ENCODE measurements around the gene PARVB.
"Not testable (repeated sequence)": the region's sequence is repeated elsewhere in the genome, so short reads cannot be mapped to it uniquely, and the experiment has no call there.

Gene PARVB

GRCh38 chr22:44047891-44048301 is 23.8 kb downstream of the PARVB start:
- Histone ChIP-seq H3K27me3 (ENCODE audit: low read depth, low read length) (no peaks in the 10 kb centered on the region), H3K4me3 (ENCODE audit: low read depth in 1 of 2, low read length in 2 of 2) (no peak overlapping the region), H3K36me3 (ENCODE audit: control insufficient read depth in 1 of 2, insufficient read depth in 2 of 2, low read length in 2 of 2) (no peaks in the 10 kb centered on the region), H3K9me3 (ENCODE audit: control insufficient read depth in 1 of 2, low read length in 2 of 2) (no peaks in the 10 kb centered on the region), H3K4me1 (ENCODE audit: control insufficient read depth in 1 of 2, insufficient read depth in 2 of 2, low read length in 2 of 2) (no peaks in the 10 kb centered on the region), H3K27ac (ENCODE audit: low read length) (no peak overlapping the region)

- Histone ChIP-seq H3K4me3 (ENCODE audit: low read depth in 1 of 2, low read length in 2 of 2) (no peak overlapping the region), H3K9me3 (ENCODE audit: control insufficient read depth in 1 of 2, low read length in 2 of 2) (no peaks in the 10 kb centered on the region), H3K4me1 (ENCODE audit: control insufficient read depth in 1 of 2, insufficient read depth in 2 of 2, low read length in 2 of 2) (no peaks in the 10 kb centered on the region), H3K36me3 (ENCODE audit: control insufficient read depth in 1 of 2, insufficient read depth in 2 of 2, low read length in 2 of 2) (no peaks in the 10 kb centered on the region), H3K27ac (ENCODE audit: low read length) (no peak overlapping the region), H3K27me3 (ENCODE audit: low read depth, low read length) (no peaks in the 10 kb centered on the region)
Observed at GRCh38 chr22:44049486-44050231, 25.6 kb downstream of the PARVB start.

- Histone ChIP-seq H3K4me3 (ENCODE audit: low read depth in 1 of 2, low read length in 2 of 2) (no peak overlapping the region), H3K9me3 (ENCODE audit: control insufficient read depth in 1 of 2, low read length in 2 of 2) (no peaks in the 10 kb centered on the region), H3K4me1 (ENCODE audit: control insufficient read depth in 1 of 2, insufficient read depth in 2 of 2, low read length in 2 of 2) (no peaks in the 10 kb centered on the region), H3K27me3 (ENCODE audit: low read depth, low read length) (no peaks in the 10 kb centered on the region), H3K27ac (ENCODE audit: low read length) (no peak overlapping the region), H3K36me3 (ENCODE audit: control insufficient read depth in 1 of 2, insufficient read depth in 2 of 2, low read length in 2 of 2) (no peaks in the 10 kb centered on the region)
Observed at GRCh38 chr22:44050766-44051355, 26.8 kb downstream of the PARVB start.

GRCh38 chr22:44051358-44051757 is 27.3 kb downstream of the PARVB start:
- Histone ChIP-seq H3K4me1 (ENCODE audit: control insufficient read depth in 1 of 2, insufficient read depth in 2 of 2, low read length in 2 of 2) (no peaks in the 10 kb centered on the region), H3K27ac (ENCODE audit: low read length) (no peak overlapping the region), H3K36me3 (ENCODE audit: control insufficient read depth in 1 of 2, insufficient read depth in 2 of 2, low read length in 2 of 2) (no peaks in the 10 kb centered on the region), H3K9me3 (ENCODE audit: control insufficient read depth in 1 of 2, low read length in 2 of 2) (no peaks in the 10 kb centered on the region), H3K4me3 (ENCODE audit: low read depth in 1 of 2, low read length in 2 of 2) (no peak overlapping the region), H3K27me3 (ENCODE audit: low read depth, low read length) (no peaks in the 10 kb centered on the region)

- H3K9me3 ChIP-seq (ENCODE audit: control insufficient read depth in 1 of 2, low read length in 2 of 2): no peaks in the 10 kb centered on the region
- H3K27ac ChIP-seq (ENCODE audit: low read length): no peak overlapping the region
- H3K4me3 ChIP-seq (ENCODE audit: low read depth in 1 of 2, low read length in 2 of 2): no peak overlapping the region
- H3K36me3 ChIP-seq (ENCODE audit: control insufficient read depth in 1 of 2, insufficient read depth in 2 of 2, low read length in 2 of 2): no peaks in the 10 kb centered on the region
- H3K4me1 ChIP-seq (ENCODE audit: control insufficient read depth in 1 of 2, insufficient read depth in 2 of 2, low read length in 2 of 2): no peaks in the 10 kb centered on the region
- no peaks in the 10 kb centered on the region for H3K27me3 ChIP-seq (ENCODE audit: low read depth, low read length)
Observed at GRCh38 chr22:44051961-44052360, 27.9 kb downstream of the PARVB start.

DNA sequence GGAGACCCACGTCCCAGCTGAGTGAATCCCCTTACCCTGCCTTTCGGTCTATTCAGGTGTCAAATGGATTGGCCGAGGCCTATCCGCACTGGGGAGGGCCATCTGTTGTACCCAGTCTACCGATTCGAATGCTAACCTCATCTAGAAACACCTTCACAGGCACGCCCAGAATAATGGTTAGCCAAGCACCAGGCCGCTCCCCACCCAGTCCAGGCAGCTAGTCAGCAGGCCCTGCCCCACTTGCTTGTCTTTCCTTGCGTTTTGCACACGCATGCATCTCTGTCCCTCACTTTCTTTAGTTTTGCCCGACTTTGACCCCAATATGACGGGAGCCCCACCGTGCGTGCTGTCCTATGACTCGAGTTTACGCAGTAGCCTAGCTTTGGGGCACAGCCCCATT is 31.7 kb downstream of the PARVB start:
- Histone ChIP-seq H3K9me3 (ENCODE audit: control insufficient read depth in 1 of 2, low read length in 2 of 2) (no peaks in the 10 kb centered on the region), H3K36me3 (ENCODE audit: control insufficient read depth in 1 of 2, insufficient read depth in 2 of 2, low read length in 2 of 2) (no peaks in the 10 kb centered on the region), H3K27me3 (ENCODE audit: low read depth, low read length) (no peaks in the 10 kb centered on the region), H3K4me3 (ENCODE audit: low read depth in 1 of 2, low read length in 2 of 2) (no peak overlapping the region), H3K4me1 (ENCODE audit: control insufficient read depth in 1 of 2, insufficient read depth in 2 of 2, low read length in 2 of 2) (peaks cover 0 to 14% of the 10 kb centered on the region in 2 donors), H3K27ac (ENCODE audit: low read length) (no peak overlapping the region)

DNA sequence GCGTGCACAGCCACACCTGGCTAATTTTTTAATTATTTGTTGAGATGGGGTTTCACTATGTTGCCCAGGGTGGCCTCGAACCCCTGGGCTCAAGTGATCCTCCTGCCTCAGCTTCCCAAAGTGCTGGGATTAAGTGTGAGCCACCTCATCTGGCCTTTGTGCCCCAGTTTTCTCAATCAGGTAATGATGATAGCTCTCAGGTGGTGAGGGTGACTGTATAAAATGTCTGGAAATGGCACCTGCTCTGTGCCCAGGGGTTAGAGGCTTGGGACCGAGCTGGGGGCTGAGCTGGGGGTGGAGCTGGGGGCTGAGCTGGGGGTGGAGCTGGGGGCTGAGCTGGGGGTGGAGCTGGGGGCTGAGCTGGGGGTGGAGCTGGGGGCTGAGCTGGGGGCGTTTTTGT is 32.5 kb downstream of the PARVB start:
- not testable (repeated sequence) for H3K4me3 ChIP-seq (ENCODE audit: low read depth in 1 of 2, low read length in 2 of 2); H3K9me3 ChIP-seq (ENCODE audit: control insufficient read depth in 1 of 2, low read length in 2 of 2); H3K27ac ChIP-seq (ENCODE audit: low read length); H3K27me3 ChIP-seq (ENCODE audit: low read depth, low read length); H3K36me3 ChIP-seq (ENCODE audit: control insufficient read depth in 1 of 2, insufficient read depth in 2 of 2, low read length in 2 of 2)
- peaks cover 0 to 14% of the 10 kb centered on the region in 2 donors for H3K4me1 ChIP-seq (ENCODE audit: control insufficient read depth in 1 of 2, insufficient read depth in 2 of 2, low read length in 2 of 2)

DNA sequence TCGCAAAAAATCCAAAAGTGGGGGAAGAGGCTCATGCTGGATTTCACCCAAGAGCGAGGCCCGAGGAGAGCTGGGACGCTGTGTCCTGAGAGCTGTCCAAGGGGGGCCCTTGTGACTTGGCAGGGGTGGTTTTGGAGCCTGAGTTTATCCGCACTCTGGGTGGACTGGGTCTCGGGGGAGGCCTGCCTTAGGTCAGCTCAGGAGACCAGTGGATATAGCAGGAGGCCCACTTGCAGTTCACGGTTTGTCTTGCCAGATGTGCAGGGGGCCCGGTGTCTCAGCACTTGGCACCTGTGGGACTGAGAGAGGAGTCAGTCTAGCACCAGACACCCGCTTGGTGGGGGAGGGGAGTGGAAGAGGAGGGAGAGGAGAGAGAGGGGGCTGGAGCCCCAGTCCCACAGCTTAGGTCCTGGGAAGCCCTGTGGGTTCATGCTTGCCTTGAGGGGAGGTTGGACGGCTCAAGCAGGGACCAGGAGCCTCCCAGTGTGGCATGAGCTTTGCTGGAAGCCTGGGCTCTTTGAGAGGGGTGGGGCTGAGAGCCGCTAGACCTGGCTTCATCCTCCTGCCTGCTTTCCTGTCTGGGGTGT is 33.4 kb downstream of the PARVB start:
- no peaks in the 10 kb centered on the region for H3K9me3 ChIP-seq (ENCODE audit: control insufficient read depth in 1 of 2, low read length in 2 of 2)
- H3K27ac ChIP-seq (ENCODE audit: low read length): no peak overlapping the region
- peaks cover 0 to 14% of the 10 kb centered on the region in 2 donors for H3K4me1 ChIP-seq (ENCODE audit: control insufficient read depth in 1 of 2, insufficient read depth in 2 of 2, low read length in 2 of 2)
- H3K4me3 ChIP-seq (ENCODE audit: low read depth in 1 of 2, low read length in 2 of 2): no peak overlapping the region
- no peaks in the 10 kb centered on the region for H3K27me3 ChIP-seq (ENCODE audit: low read depth, low read length)
- no peaks in the 10 kb centered on the region for H3K36me3 ChIP-seq (ENCODE audit: control insufficient read depth in 1 of 2, insufficient read depth in 2 of 2, low read length in 2 of 2)

- no peaks in the 10 kb centered on the region for H3K9me3 ChIP-seq (ENCODE audit: control insufficient read depth in 1 of 2, low read length in 2 of 2)
Observed at GRCh38 chr22:44063462-44064371, 39.6 kb downstream of the PARVB start.

GRCh38 chr22:44067033-44067432 is 42.9 kb downstream of the PARVB start:
- no peak overlapping the region for H3K4me3 ChIP-seq (ENCODE audit: low read depth in 1 of 2, low read length in 2 of 2)
- no peaks in the 10 kb centered on the region for H3K27me3 ChIP-seq (ENCODE audit: low read depth, low read length)
- no peak overlapping the region for H3K27ac ChIP-seq (ENCODE audit: low read length)
- no peaks in the 10 kb centered on the region for H3K36me3 ChIP-seq (ENCODE audit: control insufficient read depth in 1 of 2, insufficient read depth in 2 of 2, low read length in 2 of 2)
- H3K9me3 ChIP-seq (ENCODE audit: control insufficient read depth in 1 of 2, low read length in 2 of 2): no peaks in the 10 kb centered on the region
- no peaks in the 10 kb centered on the region for H3K4me1 ChIP-seq (ENCODE audit: control insufficient read depth in 1 of 2, insufficient read depth in 2 of 2, low read length in 2 of 2)

More at GRCh38 chr22:44063462-44064371, 39.6 kb downstream of the PARVB start:
- H3K36me3 ChIP-seq (ENCODE audit: control insufficient read depth in 1 of 2, insufficient read depth in 2 of 2, low read length in 2 of 2): no peaks in the 10 kb centered on the region
- H3K27me3 ChIP-seq (ENCODE audit: low read depth, low read length): no peaks in the 10 kb centered on the region
- H3K4me3 ChIP-seq (ENCODE audit: low read depth in 1 of 2, low read length in 2 of 2): no peak overlapping the region
- H3K4me1 ChIP-seq (ENCODE audit: control insufficient read depth in 1 of 2, insufficient read depth in 2 of 2, low read length in 2 of 2): no peaks in the 10 kb centered on the region
- H3K27ac ChIP-seq (ENCODE audit: low read length): no peak overlapping the region

- no peaks in the 10 kb centered on the region for H3K27me3 ChIP-seq (ENCODE audit: low read depth, low read length)
- no peak overlapping the region for H3K4me3 ChIP-seq (ENCODE audit: low read depth in 1 of 2, low read length in 2 of 2)
- no peaks in the 10 kb centered on the region for H3K36me3 ChIP-seq (ENCODE audit: control insufficient read depth in 1 of 2, insufficient read depth in 2 of 2, low read length in 2 of 2)
- no peaks in the 10 kb centered on the region for H3K4me1 ChIP-seq (ENCODE audit: control insufficient read depth in 1 of 2, insufficient read depth in 2 of 2, low read length in 2 of 2)
- H3K9me3 ChIP-seq (ENCODE audit: control insufficient read depth in 1 of 2, low read length in 2 of 2): no peaks in the 10 kb centered on the region
- no peak overlapping the region for H3K27ac ChIP-seq (ENCODE audit: low read length)
Observed at GRCh38 chr22:44067901-44068300, 43.8 kb downstream of the PARVB start.

Measured in muscle layer of duodenum (tissue), 2 donors.